Liver (tissue), 9 donors: ENCODE measurements around the gene C1QL4. TPM values are rescaled to one million over a fixed set of nuclear protein-coding genes. Genes with fewer than 3 reads are reported as not detected.
"Not testable (repeated sequence)": the region's sequence is repeated elsewhere in the genome, so short reads cannot be mapped to it uniquely, and the experiment has no call there.

ENCODE experiments used
- DNase-seq: peaks from one replicate; pipeline ENCODE4 v3.0.0-alpha.2; 2017; ENCODE audit warnings: low spot score
- H3K27ac ChIP-seq, 2 donors: one replicate each; pipeline ENCODE4 v1.7.0; 2013; ENCODE audit warnings: inconsistent platforms in 2 of 2, low read length in 2 of 2, control low read depth in 1 of 2, low read depth in 1 of 2, mild to moderate bottlenecking in 1 of 2
- H3K27me3 ChIP-seq, 4 donors: one replicate each; pipeline versions ENCODE4 v1.6.1 to v1.7.0; 2013; ENCODE audit warnings: low read length in 3 of 4, inconsistent platforms in 1 of 4, mild to moderate bottlenecking in 1 of 4, moderate library complexity in 1 of 4; ENCODE audit not compliant: control insufficient read depth in 4 of 4, insufficient read depth in 4 of 4
- H3K36me3 ChIP-seq, 4 donors: one replicate each; pipeline versions ENCODE4 v1.6.1 to v1.7.0; 2013; ENCODE audit warnings: low read length in 3 of 4, mild to moderate bottlenecking in 3 of 4, low read depth in 1 of 4, moderate library complexity in 1 of 4; ENCODE audit not compliant: control insufficient read depth in 4 of 4, insufficient read depth in 3 of 4
- H3K4me1 ChIP-seq, 4 donors: one replicate each; pipeline versions ENCODE4 v1.6.1 to v1.7.0; 2013; ENCODE audit warnings: low read length in 3 of 4, mild to moderate bottlenecking in 3 of 4, moderate library complexity in 1 of 4; ENCODE audit not compliant: control insufficient read depth in 4 of 4, insufficient read depth in 4 of 4
- H3K4me3 ChIP-seq, 3 donors: one replicate each; pipeline versions ENCODE4 v1.6.1 to v1.7.0; 2013; ENCODE audit warnings: low read length in 3 of 3, control low read depth in 1 of 3, low read depth in 1 of 3, mild to moderate bottlenecking in 1 of 3
- H3K9ac ChIP-seq, 2 donors: one replicate each; pipeline ENCODE4 v1.7.0; 2013; ENCODE audit warnings: low read length in 2 of 2, mild to moderate bottlenecking in 2 of 2, moderate library complexity in 2 of 2, control low read depth in 1 of 2, low read depth in 1 of 2
- H3K9me3 ChIP-seq, 4 donors: one replicate each; pipeline versions ENCODE4 v1.6.1 to v1.7.0; 2013; ENCODE audit warnings: low read length in 3 of 4; ENCODE audit not compliant: control insufficient read depth in 4 of 4
- FOXA1 ChIP-seq: IDR thresholded peaks from 2 replicates; pipeline ENCODE4 v1.6.1; 2016; ENCODE audit warnings: antibody characterized with exemption
- FOXA2 ChIP-seq: IDR thresholded peaks from 2 replicates; pipeline ENCODE4 v1.6.1; 2016; ENCODE audit warnings: antibody characterized with exemption
- GABPA ChIP-seq, 2 donors: IDR thresholded peaks in 1 of 2; conservative IDR thresholded peaks in 1 of 2; 2 replicates each; pipeline ENCODE4 v1.6.1; 2016; ENCODE audit warnings: antibody characterized with exemption in 2 of 2, mild to moderate bottlenecking in 1 of 2, moderate library complexity in 1 of 2
- HNF4A ChIP-seq, 2 donors: conservative IDR thresholded peaks; 2 replicates each; pipeline ENCODE4 v1.6.1; 2016; ENCODE audit warnings: antibody characterized with exemption in 2 of 2, mild to moderate bottlenecking in 2 of 2
- SP1 ChIP-seq: IDR thresholded peaks from 2 replicates; pipeline ENCODE4 v1.6.1; 2018; ENCODE audit warnings: antibody characterized with exemption, mild to moderate bottlenecking
- TAF1 ChIP-seq: conservative IDR thresholded peaks from 2 replicates; pipeline ENCODE4 v1.6.1; 2016; ENCODE audit warnings: antibody characterized with exemption, mild to moderate bottlenecking
- WGBS: extraction: QIAGEN DNeasy Blood & Tissue Kit; methylation state at CpG from one replicate; pipeline ENCODE4 v1.1.7; 2013; 5-methylcytosine and 5-hydroxymethylcytosine counted together
- polyA plus RNA-seq, 2 donors: library from polyadenylated mRNA; stranded (reverse) in 1 of 2; unstranded in 1 of 2; fragments of 200-250 nt in 1 of 2; fragments of >200 nt in 1 of 2; fragmentation: Nextera tagmentation in 1 of 2; extraction: Ambion mirVana in 1 of 2; gene quantifications; one replicate each; pipeline versions ENCODE4 v1.2.1 to v1.2.3, GENCODE V29; 2013 to 2015
- total RNA-seq, 2 donors: library from RNA; depleted of rRNA; stranded (reverse); fragments of >200 nt; gene quantifications; one replicate each; pipeline ENCODE4 v1.2.3, GENCODE V29; 2014
- TF ChIP-seq, protein P1 (sequence below): fragments of 150-350 bp; IDR thresholded peaks from 2 replicates; pipeline ENCODE4 v1.5.1; 2017; ENCODE audit warnings: improper control_type of control experiment, low read depth, low read length; ENCODE audit not compliant: missing input control
- TF ChIP-seq, protein P2 (sequence below): IDR thresholded peaks from 2 replicates; pipeline ENCODE4 v1.6.1; 2016; ENCODE audit warnings: antibody characterized with exemption, mild to moderate bottlenecking
- donor health status: healthy.
- donor health status: healthy.
- donor health status: healthy.
- donor health status: healthy.
- donor health status: healthy.

The C1QL4 gene
- total and polyA plus RNA-seq, 4 donors: not detected

DNA sequence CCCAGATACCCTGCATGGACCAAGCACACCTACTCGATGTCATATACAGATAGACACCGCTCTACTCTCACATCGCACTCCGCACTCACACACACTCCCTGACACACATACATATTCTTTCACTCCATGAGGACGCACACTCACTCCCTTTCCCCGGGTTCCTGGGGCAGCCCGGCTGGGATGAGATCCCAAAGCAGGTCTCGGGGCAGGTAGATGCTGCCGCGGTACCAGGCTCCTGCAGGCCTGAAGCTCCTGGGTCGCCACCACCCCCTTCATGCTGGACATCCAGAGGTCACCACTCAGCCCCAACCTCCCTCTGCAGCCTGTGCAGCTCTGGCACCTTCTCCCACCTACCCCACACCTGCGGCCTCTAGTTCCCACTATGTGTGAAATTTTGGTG is 2.3 kb downstream of the C1QL4 start:
- 63% methylated on average over 12 of the region's 12 CpGs for WGBS
- DNase-seq: no peak

DNA sequence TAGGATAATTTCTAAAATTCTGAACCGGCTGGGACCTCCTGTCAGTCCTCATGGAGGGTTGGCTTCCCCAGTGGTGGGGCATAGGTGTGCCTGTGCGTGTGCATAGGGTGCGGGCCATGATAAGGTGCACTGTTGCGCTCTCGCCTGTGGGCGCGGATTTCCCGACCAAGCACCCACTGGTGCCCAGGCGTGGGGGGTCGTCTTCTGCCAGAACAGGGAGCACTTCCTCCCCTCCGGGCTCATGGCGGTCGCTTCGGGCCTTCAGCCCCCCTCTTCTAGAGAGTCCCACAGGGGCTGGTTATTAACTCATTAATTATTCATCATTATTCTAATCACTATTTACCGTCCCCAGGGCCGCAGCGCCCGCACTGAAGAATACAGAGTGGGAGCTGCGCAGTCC is 2.8 kb downstream of the C1QL4 start:
- H3K9ac ChIP-seq: no peak overlapping the region
- DNase-seq: no peak
- H3K4me1 ChIP-seq: peaks cover 0 to 14% (median 9%) of the 10 kb centered on the region in 4 donors
- peaks cover 0 to 13% (median 4%) of the 10 kb centered on the region in 4 donors for H3K27me3 ChIP-seq
- 39% methylated on average over 19 of the region's 19 CpGs for WGBS
- no peak overlapping the region for H3K27ac ChIP-seq
- no peak overlapping the region for H3K4me3 ChIP-seq
- H3K36me3 ChIP-seq: no peaks in the 10 kb centered on the region
- TF ChIP-seq HNF4A (conservative IDR thresholded peaks at IDR 0.05) (no peak), TAF1 (no peak), GABPA (IDR thresholded peaks at IDR 0.05 in 1 of 2, conservative IDR thresholded peaks at IDR 0.05 in 1 of 2) (no peak), FOXA2 (no peak), FOXA1 (no peak), SP1 (no peak)
- TF ChIP-seq, protein P1, sequence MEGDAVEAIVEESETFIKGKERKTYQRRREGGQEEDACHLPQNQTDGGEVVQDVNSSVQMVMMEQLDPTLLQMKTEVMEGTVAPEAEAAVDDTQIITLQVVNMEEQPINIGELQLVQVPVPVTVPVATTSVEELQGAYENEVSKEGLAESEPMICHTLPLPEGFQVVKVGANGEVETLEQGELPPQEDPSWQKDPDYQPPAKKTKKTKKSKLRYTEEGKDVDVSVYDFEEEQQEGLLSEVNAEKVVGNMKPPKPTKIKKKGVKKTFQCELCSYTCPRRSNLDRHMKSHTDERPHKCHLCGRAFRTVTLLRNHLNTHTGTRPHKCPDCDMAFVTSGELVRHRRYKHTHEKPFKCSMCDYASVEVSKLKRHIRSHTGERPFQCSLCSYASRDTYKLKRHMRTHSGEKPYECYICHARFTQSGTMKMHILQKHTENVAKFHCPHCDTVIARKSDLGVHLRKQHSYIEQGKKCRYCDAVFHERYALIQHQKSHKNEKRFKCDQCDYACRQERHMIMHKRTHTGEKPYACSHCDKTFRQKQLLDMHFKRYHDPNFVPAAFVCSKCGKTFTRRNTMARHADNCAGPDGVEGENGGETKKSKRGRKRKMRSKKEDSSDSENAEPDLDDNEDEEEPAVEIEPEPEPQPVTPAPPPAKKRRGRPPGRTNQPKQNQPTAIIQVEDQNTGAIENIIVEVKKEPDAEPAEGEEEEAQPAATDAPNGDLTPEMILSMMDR: no peak
- TF ChIP-seq, protein P2, sequence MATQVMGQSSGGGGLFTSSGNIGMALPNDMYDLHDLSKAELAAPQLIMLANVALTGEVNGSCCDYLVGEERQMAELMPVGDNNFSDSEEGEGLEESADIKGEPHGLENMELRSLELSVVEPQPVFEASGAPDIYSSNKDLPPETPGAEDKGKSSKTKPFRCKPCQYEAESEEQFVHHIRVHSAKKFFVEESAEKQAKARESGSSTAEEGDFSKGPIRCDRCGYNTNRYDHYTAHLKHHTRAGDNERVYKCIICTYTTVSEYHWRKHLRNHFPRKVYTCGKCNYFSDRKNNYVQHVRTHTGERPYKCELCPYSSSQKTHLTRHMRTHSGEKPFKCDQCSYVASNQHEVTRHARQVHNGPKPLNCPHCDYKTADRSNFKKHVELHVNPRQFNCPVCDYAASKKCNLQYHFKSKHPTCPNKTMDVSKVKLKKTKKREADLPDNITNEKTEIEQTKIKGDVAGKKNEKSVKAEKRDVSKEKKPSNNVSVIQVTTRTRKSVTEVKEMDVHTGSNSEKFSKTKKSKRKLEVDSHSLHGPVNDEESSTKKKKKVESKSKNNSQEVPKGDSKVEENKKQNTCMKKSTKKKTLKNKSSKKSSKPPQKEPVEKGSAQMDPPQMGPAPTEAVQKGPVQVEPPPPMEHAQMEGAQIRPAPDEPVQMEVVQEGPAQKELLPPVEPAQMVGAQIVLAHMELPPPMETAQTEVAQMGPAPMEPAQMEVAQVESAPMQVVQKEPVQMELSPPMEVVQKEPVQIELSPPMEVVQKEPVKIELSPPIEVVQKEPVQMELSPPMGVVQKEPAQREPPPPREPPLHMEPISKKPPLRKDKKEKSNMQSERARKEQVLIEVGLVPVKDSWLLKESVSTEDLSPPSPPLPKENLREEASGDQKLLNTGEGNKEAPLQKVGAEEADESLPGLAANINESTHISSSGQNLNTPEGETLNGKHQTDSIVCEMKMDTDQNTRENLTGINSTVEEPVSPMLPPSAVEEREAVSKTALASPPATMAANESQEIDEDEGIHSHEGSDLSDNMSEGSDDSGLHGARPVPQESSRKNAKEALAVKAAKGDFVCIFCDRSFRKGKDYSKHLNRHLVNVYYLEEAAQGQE: no peak
- no peaks in the 10 kb centered on the region for H3K9me3 ChIP-seq

More for the DNA sequence above, 2.3 kb downstream of the C1QL4 start:
- Histone ChIP-seq H3K4me1 (peaks cover 0 to 14% (median 9%) of the 10 kb centered on the region in 4 donors), H3K27me3 (peaks cover 0 to 13% (median 4%) of the 10 kb centered on the region in 4 donors), H3K4me3 (no peak overlapping the region), H3K9me3 (no peaks in the 10 kb centered on the region), H3K36me3 (no peaks in the 10 kb centered on the region), H3K27ac (no peak overlapping the region), H3K9ac (no peak overlapping the region)
- TF ChIP-seq, protein P1: no peak
- TF ChIP-seq FOXA1: no peak

DNA sequence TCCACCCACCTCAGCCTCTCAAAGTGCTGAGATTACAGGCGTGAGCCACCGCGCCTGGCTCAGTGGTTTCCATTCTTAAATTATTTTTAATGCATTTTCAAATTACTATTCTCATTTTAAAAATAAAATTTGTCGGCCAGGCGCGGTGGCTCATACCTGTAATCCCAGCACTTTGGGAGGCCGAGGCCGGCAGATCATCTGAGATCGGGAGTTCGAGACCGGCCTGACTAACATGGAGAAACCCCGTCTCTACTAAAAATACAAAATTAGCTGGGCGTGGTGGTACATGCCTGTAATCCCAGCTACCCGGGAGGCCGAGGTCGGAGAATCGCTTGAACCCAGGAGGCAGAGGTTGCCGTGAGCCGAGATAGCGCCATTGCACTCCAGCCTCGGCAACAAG is 3.2 kb downstream of the C1QL4 start:
- DNase-seq: not testable (repeated sequence)
- peaks cover 0 to 13% (median 4%) of the 10 kb centered on the region in 4 donors for H3K27me3 ChIP-seq

More for the DNA sequence above, 3.2 kb downstream of the C1QL4 start:
- H3K9me3 ChIP-seq, H3K4me3 ChIP-seq, H3K36me3 ChIP-seq, H3K9ac ChIP-seq, H3K27ac ChIP-seq: not testable (repeated sequence)
- 44% methylated on average over 21 of the region's 21 CpGs for WGBS
- H3K4me1 ChIP-seq: peaks cover 0 to 14% (median 9%) of the 10 kb centered on the region in 4 donors
